Neural cell (in vitro differentiated cells): ENCODE data around the gene SCGB3A1. TPM values are rescaled to one million over a fixed set of nuclear protein-coding genes. Genes with fewer than 3 reads are reported as not detected.

Experiments used
- H2AFZ ChIP-seq: fragments of 200-600, 300-800 bp; sonication (generic), shearing (Covaris generic); 2 replicates; pipeline ENCODE4 v1.6.0; 2014; ENCODE audit warnings: low read depth, mild to moderate bottlenecking, antibody characterized with exemption, low read length, moderate library complexity
- H3F3A ChIP-seq: fragments of 200-600 bp; shearing (Covaris generic); 2 replicates; pipeline ENCODE4 v1.6.1; 2016; ENCODE audit warnings: mild to moderate bottlenecking, moderate library complexity, mixed read lengths, antibody characterized with exemption, low read length; ENCODE audit not compliant: insufficient read depth, poor library complexity, severe bottlenecking
- H3K27ac ChIP-seq: fragments of 200-600, 300-800 bp; sonication (generic), shearing (Covaris generic); 2 replicates; pipeline ENCODE4 v1.5.1; 2014; ENCODE audit warnings: mild to moderate bottlenecking, low read length, moderate library complexity
- H3K27me3 ChIP-seq: fragments of 300-800, 200-600 bp; sonication (generic), shearing (Covaris generic); 2 replicates; pipeline ENCODE4 v1.6.0; 2014; ENCODE audit warnings: mild to moderate bottlenecking, low read depth, low read length, moderate library complexity; ENCODE audit not compliant: insufficient read depth
- H3K36me3 ChIP-seq: fragments of 300-800, 200-600 bp; sonication (generic), shearing (Covaris generic); 2 replicates; pipeline ENCODE4 v1.5.1; 2014; ENCODE audit warnings: mild to moderate bottlenecking, antibody characterized with exemption, low read length, moderate library complexity; ENCODE audit not compliant: insufficient read depth
- H3K4me2 ChIP-seq: fragments of 300-800, 200-600 bp; sonication (generic), shearing (Covaris generic); 2 replicates; pipeline ENCODE4 v1.6.0; 2014; ENCODE audit warnings: mild to moderate bottlenecking, low read length
- H3K4me3 ChIP-seq: fragments of 300-800, 200-600 bp; sonication (generic), shearing (Covaris generic); 2 replicates; pipeline ENCODE4 v1.5.1; 2014; ENCODE audit warnings: mild to moderate bottlenecking, low read length, moderate library complexity
- H3K79me2 ChIP-seq: fragments of 200-600 bp; shearing (Covaris generic); replicated peaks from 2 replicates; pipeline ENCODE4 v1.6.0; 2014; ENCODE audit warnings: mild to moderate bottlenecking, low read length, moderate library complexity; ENCODE audit not compliant: insufficient read depth
- H3K9ac ChIP-seq: fragments of 300-800, 200-600 bp; sonication (generic), shearing (Covaris generic); 2 replicates; pipeline ENCODE4 v1.6.1; 2016; ENCODE audit warnings: mild to moderate bottlenecking, low read length, mixed read lengths
- H3K9me2 ChIP-seq: fragments of 200-600 bp; shearing (Covaris generic); 2 replicates; pipeline ENCODE4 v1.6.1; 2016; ENCODE audit warnings: mild to moderate bottlenecking, low read length, mixed read lengths; ENCODE audit not compliant: insufficient read depth
- H3K9me3 ChIP-seq: fragments of 200-600, 300-800 bp; sonication (generic), shearing (Covaris generic); 2 replicates; pipeline ENCODE4 v1.6.1; 2016; ENCODE audit warnings: mild to moderate bottlenecking, mixed run types, low read length, moderate library complexity, mixed read lengths
- H4K20me1 ChIP-seq: fragments of 200-600 bp; shearing (Covaris generic); 2 replicates; pipeline ENCODE4 v1.6.1; 2016; ENCODE audit warnings: mild to moderate bottlenecking, mixed run types; ENCODE audit not compliant: insufficient read depth
- CTCF ChIP-seq: fragments of 450-650 bp; IDR thresholded peaks from 2 replicates; pipeline ENCODE4 v1.5.1; 2014; ENCODE audit warnings: antibody characterized with exemption, mild to moderate bottlenecking, moderate library complexity; ENCODE audit not compliant: poor library complexity, severe bottlenecking
- EP300 ChIP-seq: fragments of 450-650 bp; conservative IDR thresholded peaks from 2 replicates; pipeline ENCODE4 v1.6.1; 2014; ENCODE audit warnings: antibody characterized with exemption, mild to moderate bottlenecking, moderate library complexity; ENCODE audit not compliant: poor library complexity, severe bottlenecking
- EZH2 ChIP-seq: fragments of 200-600, 300-800 bp; shearing (Covaris generic), sonication (generic); IDR thresholded peaks from 2 replicates; pipeline ENCODE4 v1.6.1; 2014; ENCODE audit warnings: antibody characterized with exemption, low read length, borderline replicate concordance, mild to moderate bottlenecking; ENCODE audit not compliant: insufficient read depth, poor library complexity, severe bottlenecking
- MXI1 ChIP-seq: fragments of 450-650 bp; conservative IDR thresholded peaks from 2 replicates; pipeline ENCODE4 v1.6.1; 2014; ENCODE audit warnings: antibody characterized with exemption, mild to moderate bottlenecking; ENCODE audit not compliant: poor library complexity, severe bottlenecking
- POLR2AphosphoS5 ChIP-seq: IDR thresholded peaks from 2 replicates; pipeline ENCODE4 v1.6.1; 2012
- RAD21 ChIP-seq: fragments of 450-650 bp; conservative IDR thresholded peaks from 2 replicates; pipeline ENCODE4 v1.6.1; 2014; ENCODE audit warnings: antibody characterized with exemption, mild to moderate bottlenecking, moderate library complexity
- REST ChIP-seq: IDR thresholded peaks from 2 replicates; pipeline ENCODE4 v1.6.1; 2012; ENCODE audit warnings: borderline replicate concordance
- SMC3 ChIP-seq: fragments of 450-650 bp; conservative IDR thresholded peaks from 2 replicates; pipeline ENCODE4 v1.6.1; 2014; ENCODE audit warnings: antibody characterized with exemption, mild to moderate bottlenecking, moderate library complexity; ENCODE audit not compliant: poor library complexity
- TAF1 ChIP-seq: IDR thresholded peaks from 2 replicates; pipeline ENCODE4 v1.6.1; 2012; ENCODE audit warnings: low read depth
- polyA plus RNA-seq: library from polyadenylated mRNA; depleted of rRNA; stranded (reverse); fragments of >200 nt; gene quantifications from 2 replicates; pipeline ENCODE4 v1.2.3, GENCODE V29; 2014

The SCGB3A1 gene
- polyA plus RNA-seq, 1 donor from 2014 or later, result not detected

DNA sequence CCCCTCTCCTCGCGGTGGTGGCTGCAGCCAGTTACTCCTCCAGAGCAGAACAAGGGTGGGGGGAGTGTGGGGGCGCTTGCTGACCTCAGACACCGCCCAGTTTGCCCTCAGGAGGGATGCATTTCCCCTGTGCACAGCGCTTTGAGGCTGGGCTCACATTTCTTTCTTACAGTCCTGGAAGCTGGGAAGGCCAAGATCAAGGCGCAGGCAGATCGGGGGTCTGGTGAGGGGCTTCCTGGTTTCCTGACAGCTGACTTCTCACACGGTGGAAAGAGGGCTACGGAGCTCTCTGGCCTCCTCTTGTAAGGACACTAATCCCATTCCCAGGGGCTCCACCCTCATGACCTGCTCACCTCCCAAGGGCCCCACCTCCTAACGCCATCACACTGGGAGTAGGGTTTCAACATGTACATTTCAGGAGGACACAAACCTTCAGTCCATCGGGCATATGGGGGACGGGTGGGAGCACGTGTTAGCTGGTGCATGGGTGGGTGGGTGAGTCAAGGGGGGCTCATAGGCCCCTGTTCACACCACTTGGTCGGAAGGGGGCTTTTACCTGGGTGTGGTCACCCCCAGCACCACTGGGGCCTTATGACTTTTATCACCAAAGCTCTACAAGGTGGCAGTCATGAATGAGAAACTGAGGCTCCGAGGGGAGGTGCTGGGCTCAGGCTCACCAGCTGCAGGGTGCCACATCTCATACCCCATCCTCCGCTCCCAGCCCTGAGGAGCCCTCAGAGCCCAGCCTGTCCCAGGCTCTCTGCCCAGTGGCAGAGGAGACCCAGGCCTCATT, 7.7 kb upstream of the SCGB3A1 start:
- Histone ChIP-seq H3K27me3 (no peaks in the 10 kb centered on the region), H3K27ac (no peak overlapping the region), H4K20me1 (no peaks in the 10 kb centered on the region), H3K79me2 (no peaks in the 10 kb centered on the region), H3K9me2 (no peaks in the 10 kb centered on the region), H2AFZ (no peak overlapping the region), H3F3A (no peaks in the 10 kb centered on the region), H3K4me2 (no peak overlapping the region), H3K9me3 (no peaks in the 10 kb centered on the region), H3K36me3 (no peaks in the 10 kb centered on the region), H3K4me3 (no peak overlapping the region), H3K9ac (no peak overlapping the region)
- TF ChIP-seq TAF1 (no peak), MXI1 (no peak), POLR2AphosphoS5 (no peak), EZH2 (no peak), REST (no peak), EP300 (no peak), SMC3 (no peak), RAD21 (no peak), CTCF (no peak)

DNA sequence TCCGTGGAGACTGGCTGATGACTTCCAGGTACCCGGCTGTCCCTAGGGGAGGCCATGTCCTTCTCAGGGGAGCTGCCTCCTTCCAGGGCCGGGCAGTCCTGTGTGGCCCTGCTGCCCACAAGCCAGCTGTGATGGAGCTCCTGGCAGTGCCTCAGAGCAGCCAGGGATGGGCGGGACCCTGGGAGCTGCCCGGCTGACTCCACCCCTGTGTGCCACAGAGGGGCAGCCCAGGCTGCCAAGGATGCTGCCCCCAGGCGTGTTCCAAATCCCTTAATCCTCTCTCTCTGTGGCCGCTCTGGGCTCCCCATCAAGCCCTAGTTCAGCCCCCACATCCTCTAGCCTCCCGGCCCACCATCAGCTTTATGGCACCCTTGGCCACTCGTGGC, 7.0 kb upstream of the SCGB3A1 start:
- H3K36me3 ChIP-seq, result no peaks in the 10 kb centered on the region
- H3F3A ChIP-seq, result no peaks in the 10 kb centered on the region
- no peak overlapping the region for H3K4me3 ChIP-seq
- no peaks in the 10 kb centered on the region for H4K20me1 ChIP-seq
- H3K4me2 ChIP-seq, result no peak overlapping the region
- no peaks in the 10 kb centered on the region for H3K9me2 ChIP-seq
- H3K27ac ChIP-seq, result no peak overlapping the region
- TF ChIP-seq CTCF (no peak), EP300 (no peak), POLR2AphosphoS5 (no peak), MXI1 (no peak), EZH2 (no peak), TAF1 (no peak), REST (no peak), SMC3 (no peak), RAD21 (no peak)
- H3K9ac ChIP-seq, result no peak overlapping the region
- no peaks in the 10 kb centered on the region for H3K27me3 ChIP-seq
- H2AFZ ChIP-seq, result no peak overlapping the region
- no peaks in the 10 kb centered on the region for H3K79me2 ChIP-seq
- no peaks in the 10 kb centered on the region for H3K9me3 ChIP-seq
